Mucosa of stomach (tissue), 1 donor: ENCODE data around the gene GCNT2.
"Not testable (repeated sequence)": the region's sequence is repeated elsewhere in the genome, so short reads cannot be mapped to it uniquely, and the experiment has no call there.

Experiments used
- H3K27me3 ChIP-seq: one replicate; pipeline ENCODE4 v1.7.0; 2013; ENCODE audit warnings: mild to moderate bottlenecking, low read length; ENCODE audit not compliant: control insufficient read depth, insufficient read depth
- H3K36me3 ChIP-seq: one replicate; pipeline ENCODE4 v1.7.0; 2013; ENCODE audit warnings: low read length; ENCODE audit not compliant: control insufficient read depth, insufficient read depth
- H3K4me1 ChIP-seq: one replicate; pipeline ENCODE4 v1.7.0; 2013; ENCODE audit warnings: mild to moderate bottlenecking, low read length; ENCODE audit not compliant: control insufficient read depth, insufficient read depth
- H3K4me3 ChIP-seq: one replicate; pipeline ENCODE4 v1.7.0; 2013; ENCODE audit warnings: low read length
- H3K9ac ChIP-seq: one replicate; pipeline ENCODE4 v1.7.0; 2013; ENCODE audit warnings: mild to moderate bottlenecking, low read length, moderate library complexity
- H3K9me3 ChIP-seq: one replicate; pipeline ENCODE4 v1.7.0; 2013; ENCODE audit warnings: mild to moderate bottlenecking, low read length, moderate library complexity; ENCODE audit not compliant: control insufficient read depth
- donor health status: Pancreatic carcinoma.

Gene GCNT2

DNA sequence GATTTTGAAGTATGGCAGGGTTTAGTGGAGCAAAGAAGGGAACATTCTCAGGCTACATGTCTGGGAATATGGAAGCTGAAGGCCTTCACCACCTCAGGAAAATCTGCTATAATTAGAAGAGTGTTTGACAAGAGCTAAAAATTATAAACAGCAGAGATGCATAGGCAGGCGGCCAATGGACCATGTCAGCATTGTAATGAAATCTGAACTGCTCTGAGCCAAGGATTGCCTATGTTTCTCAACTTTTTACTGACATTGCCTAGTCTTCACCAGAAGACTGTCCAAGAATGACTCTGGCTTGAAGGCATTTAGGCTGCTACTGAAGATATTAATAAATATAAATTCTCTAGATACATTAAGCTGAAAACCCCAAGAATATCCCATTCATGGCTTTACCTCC lies 89.1 kb downstream of the GCNT2 start:
- H3K9ac ChIP-seq, result no peak overlapping the region
- no peaks in the 10 kb centered on the region for H3K4me1 ChIP-seq
- H3K27me3 ChIP-seq, result no peaks in the 10 kb centered on the region
- no peak overlapping the region for H3K4me3 ChIP-seq
- H3K36me3 ChIP-seq, result no peaks in the 10 kb centered on the region
- no peaks in the 10 kb centered on the region for H3K9me3 ChIP-seq

DNA sequence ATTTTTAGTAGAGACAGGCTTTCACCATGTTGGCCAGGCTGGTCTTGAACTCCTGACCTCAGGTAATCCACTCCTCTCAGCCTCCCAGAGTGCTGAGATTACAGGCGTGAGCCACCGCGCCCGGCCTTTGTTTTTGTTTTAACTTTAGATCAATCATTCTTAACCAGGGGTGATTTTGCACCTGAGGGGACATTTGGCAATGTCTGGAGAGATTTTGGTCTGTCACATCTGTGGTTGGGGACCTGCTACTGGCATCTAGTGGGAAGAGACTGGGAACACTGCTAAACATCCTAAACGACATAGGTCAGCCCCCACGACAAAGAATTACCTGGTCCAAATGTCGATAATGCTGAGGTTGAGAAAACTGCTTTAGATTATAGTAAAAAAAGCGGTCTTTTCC lies 91.0 kb downstream of the GCNT2 start:
- no peak overlapping the region for H3K4me3 ChIP-seq
- H3K9ac ChIP-seq, result no peak overlapping the region
- H3K9me3 ChIP-seq, result no peaks in the 10 kb centered on the region
- no peaks in the 10 kb centered on the region for H3K27me3 ChIP-seq
- H3K36me3 ChIP-seq, result no peaks in the 10 kb centered on the region
- H3K4me1 ChIP-seq, result no peaks in the 10 kb centered on the region

DNA sequence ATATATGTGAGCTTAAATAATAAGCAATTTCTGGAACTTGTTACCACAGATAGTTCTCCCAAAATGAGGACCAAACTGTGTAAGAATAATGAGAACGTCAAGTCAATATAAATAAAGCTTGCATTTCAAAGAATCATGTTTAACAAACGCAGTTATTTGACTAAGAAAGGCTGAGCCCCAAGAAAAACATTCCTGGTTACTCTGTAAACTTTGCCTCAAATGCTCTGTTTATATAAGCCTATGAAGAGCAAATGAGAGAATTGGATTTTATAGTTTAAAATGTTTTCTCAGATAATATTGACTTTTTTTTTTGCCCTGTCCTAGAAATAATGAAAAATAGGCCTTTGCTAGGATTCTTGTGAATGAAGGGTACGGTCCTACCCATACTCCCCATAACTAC lies 91.9 kb downstream of the GCNT2 start:
- Histone ChIP-seq H3K4me1 (no peaks in the 10 kb centered on the region), H3K36me3 (no peaks in the 10 kb centered on the region), H3K4me3 (no peak overlapping the region), H3K27me3 (no peaks in the 10 kb centered on the region), H3K9me3 (no peaks in the 10 kb centered on the region), H3K9ac (no peak overlapping the region)

DNA sequence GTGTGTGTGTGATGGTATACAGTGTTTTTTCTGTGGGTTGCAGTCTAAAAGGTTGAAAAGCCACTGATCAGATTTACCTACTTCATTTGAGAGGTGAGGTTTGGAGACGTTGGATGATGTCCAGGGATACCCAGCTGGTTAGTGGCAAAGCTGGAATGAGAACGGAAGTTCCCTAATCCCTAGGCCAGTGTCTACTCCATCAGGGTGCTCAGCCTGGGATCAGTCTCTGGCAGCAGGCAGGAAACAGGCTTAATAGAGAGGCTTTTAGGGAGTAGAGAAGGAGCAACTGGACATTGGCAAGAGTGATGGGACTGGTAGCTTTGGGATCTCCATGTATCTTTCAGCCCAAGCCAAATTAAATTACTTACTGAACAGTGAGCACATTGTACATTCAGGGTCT lies 92.6 kb downstream of the GCNT2 start:
- H3K27me3 ChIP-seq, result no peaks in the 10 kb centered on the region
- no peak overlapping the region for H3K4me3 ChIP-seq
- H3K9ac ChIP-seq, result no peak overlapping the region
- H3K36me3 ChIP-seq, result no peaks in the 10 kb centered on the region
- no peaks in the 10 kb centered on the region for H3K9me3 ChIP-seq
- no peaks in the 10 kb centered on the region for H3K4me1 ChIP-seq

GRCh38 chr6:10615675-10616074 lies 94.5 kb downstream of the GCNT2 start:
- H3K9ac ChIP-seq, result no peak overlapping the region
- H3K4me3 ChIP-seq, result no peak overlapping the region
- no peaks in the 10 kb centered on the region for H3K36me3 ChIP-seq
- H3K4me1 ChIP-seq, result no peaks in the 10 kb centered on the region
- H3K9me3 ChIP-seq, result no peaks in the 10 kb centered on the region
- H3K27me3 ChIP-seq, result no peaks in the 10 kb centered on the region

DNA sequence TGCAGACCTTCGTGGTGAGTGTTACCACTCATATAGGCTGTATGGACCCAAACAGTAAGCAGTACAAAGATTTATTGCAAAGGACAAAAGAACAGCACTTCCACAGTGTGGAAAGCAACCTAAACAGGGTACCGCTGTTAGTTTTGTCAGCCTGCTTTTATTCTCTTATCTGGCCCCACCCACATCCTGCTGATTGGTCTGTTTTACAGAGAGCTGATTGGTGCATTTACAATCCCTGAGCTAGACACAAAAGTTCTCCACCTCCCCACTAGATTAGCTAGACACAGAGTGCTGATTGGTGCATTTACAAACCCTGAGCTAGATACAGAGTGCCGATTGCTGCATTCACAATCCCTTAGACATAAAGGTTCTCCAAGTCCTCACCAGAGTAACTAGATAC lies 95.1 kb downstream of the GCNT2 start:
- not testable (repeated sequence) for H3K9ac ChIP-seq, H3K9me3 ChIP-seq, H3K4me3 ChIP-seq, H3K27me3 ChIP-seq, H3K36me3 ChIP-seq, H3K4me1 ChIP-seq

DNA sequence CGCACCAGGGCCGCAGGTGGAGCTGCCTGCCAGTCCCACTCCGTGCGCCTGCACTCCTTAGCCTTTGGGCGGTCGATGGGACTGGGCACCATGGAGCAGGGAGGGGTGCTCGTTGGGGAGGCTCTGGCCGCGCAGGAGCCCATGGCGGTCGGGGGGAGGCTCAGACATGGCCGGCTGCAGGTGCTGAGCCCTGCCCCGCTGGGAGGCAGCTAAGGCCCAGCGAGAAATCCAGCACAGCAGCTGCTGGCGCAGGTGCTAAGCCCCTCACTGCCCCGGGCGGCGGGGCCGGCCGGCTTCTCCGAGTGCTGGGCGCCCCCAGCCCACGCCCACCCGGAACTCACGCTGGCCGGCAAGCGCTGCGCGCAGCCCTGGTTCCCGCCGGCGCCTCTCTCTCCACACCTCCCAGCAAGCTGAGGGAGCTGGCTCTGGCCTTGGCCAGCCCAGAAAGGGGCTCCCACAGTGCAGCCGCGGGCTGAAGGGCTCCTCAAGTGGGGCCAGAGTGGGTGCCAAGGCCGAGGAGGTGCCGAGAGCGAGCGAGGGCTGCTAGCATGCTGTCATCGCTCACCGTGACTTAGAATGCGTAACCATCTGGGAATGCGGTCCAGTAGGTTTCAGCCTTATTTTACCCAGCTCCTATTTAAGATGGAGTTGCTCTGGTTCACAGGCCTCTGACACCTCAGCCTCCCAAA lies 96.0 kb downstream of the GCNT2 start:
- no peak overlapping the region for H3K9ac ChIP-seq
- no peaks in the 10 kb centered on the region for H3K9me3 ChIP-seq
- H3K4me3 ChIP-seq, result no peak overlapping the region
- no peaks in the 10 kb centered on the region for H3K36me3 ChIP-seq
- no peaks in the 10 kb centered on the region for H3K27me3 ChIP-seq
- H3K4me1 ChIP-seq, result no peaks in the 10 kb centered on the region

GRCh38 chr6:10618409-10618808 lies 97.3 kb downstream of the GCNT2 start:
- no peaks in the 10 kb centered on the region for H3K27me3 ChIP-seq
- H3K4me3 ChIP-seq, result no peak overlapping the region
- H3K4me1 ChIP-seq, result no peaks in the 10 kb centered on the region
- H3K9me3 ChIP-seq, result no peaks in the 10 kb centered on the region
- H3K9ac ChIP-seq, result no peak overlapping the region
- no peaks in the 10 kb centered on the region for H3K36me3 ChIP-seq

DNA sequence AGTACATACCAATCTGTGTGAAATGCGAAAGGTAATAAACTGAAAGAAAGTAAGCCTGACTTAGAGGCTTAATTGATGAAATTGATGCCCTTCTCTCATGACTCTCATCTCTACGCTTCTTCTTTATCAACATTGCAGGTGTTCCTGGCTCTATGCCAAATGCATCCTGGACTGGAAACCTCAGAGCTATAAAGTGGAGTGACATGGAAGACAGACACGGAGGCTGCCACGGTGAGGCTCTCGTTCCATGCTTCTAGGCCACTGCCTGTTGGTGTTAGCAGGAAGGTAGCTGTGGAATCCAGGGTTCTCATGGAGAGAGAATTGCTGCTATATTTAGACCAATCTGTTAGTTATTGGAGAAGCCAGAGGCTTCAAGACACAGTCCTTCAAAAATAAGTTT lies 100.1 kb downstream of the GCNT2 start:
- Histone ChIP-seq H3K27me3 (no peaks in the 10 kb centered on the region), H3K9me3 (no peaks in the 10 kb centered on the region), H3K9ac (no peak overlapping the region), H3K4me1 (no peaks in the 10 kb centered on the region), H3K36me3 (no peaks in the 10 kb centered on the region), H3K4me3 (no peak overlapping the region)

DNA sequence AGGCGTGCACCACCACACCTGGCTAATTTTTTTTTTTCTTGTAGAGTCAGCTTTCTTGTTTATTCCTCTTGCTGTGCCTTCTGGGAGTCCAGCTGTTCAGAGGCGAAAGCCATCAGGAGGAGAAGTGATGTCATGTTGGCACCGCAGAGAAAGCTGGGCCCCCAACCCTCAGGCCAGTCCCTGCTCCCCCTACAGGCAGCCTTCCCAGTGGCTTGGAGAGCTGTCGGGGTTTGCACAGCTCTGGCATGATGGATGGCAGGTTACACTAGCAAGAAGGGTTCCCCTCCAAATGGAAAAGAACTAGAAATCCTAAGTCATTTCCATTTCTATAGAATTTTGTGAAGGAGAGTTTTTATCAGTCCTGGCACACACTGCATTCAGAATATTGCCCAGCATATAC lies 100.7 kb downstream of the GCNT2 start:
- Histone ChIP-seq H3K36me3 (no peaks in the 10 kb centered on the region), H3K9ac (no peak overlapping the region), H3K9me3 (no peaks in the 10 kb centered on the region), H3K4me3 (no peak overlapping the region), H3K4me1 (no peaks in the 10 kb centered on the region), H3K27me3 (no peaks in the 10 kb centered on the region)

DNA sequence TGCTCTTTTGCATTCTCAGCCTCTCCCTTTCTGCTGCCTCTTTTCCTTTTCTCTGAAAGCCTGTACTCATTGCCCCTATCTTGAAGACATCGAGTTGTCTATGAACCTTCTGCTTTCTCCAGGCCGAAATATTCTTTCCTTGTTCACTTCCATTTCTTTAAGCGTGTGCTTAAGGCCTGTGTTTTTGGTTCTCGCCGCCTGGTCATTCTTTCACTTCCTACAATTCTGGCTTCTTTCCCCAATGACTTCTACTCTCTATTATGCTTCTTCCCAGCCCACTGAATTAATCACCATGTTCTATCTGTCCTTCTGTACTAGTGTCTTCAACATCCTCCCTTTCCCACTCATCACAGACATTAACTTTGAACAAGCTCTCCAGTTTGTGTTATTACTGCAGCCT lies 103.7 kb downstream of the GCNT2 start:
- Histone ChIP-seq H3K4me3 (no peak overlapping the region), H3K9ac (no peak overlapping the region), H3K27me3 (no peaks in the 10 kb centered on the region), H3K9me3 (no peaks in the 10 kb centered on the region), H3K36me3 (no peaks in the 10 kb centered on the region), H3K4me1 (no peaks in the 10 kb centered on the region)

GRCh38 chr6:10626154-10626741 lies 105.1 kb downstream of the GCNT2 start:
- Histone ChIP-seq H3K36me3 (no peaks in the 10 kb centered on the region), H3K9ac (no peak overlapping the region), H3K4me1 (no peaks in the 10 kb centered on the region), H3K27me3 (no peaks in the 10 kb centered on the region), H3K4me3 (no peak overlapping the region), H3K9me3 (no peaks in the 10 kb centered on the region)

- H3K36me3 ChIP-seq, result no peaks in the 10 kb centered on the region
- no peak overlapping the region for H3K4me3 ChIP-seq
- no peaks in the 10 kb centered on the region for H3K27me3 ChIP-seq
- no peak overlapping the region for H3K9ac ChIP-seq
- no peaks in the 10 kb centered on the region for H3K4me1 ChIP-seq
- H3K9me3 ChIP-seq, result no peaks in the 10 kb centered on the region
Measured at GRCh38 chr6:10627800-10628199, 106.6 kb downstream of the GCNT2 start.
